ENCODE results near the gene GTF2B.
"Not testable (repeated sequence)": the region's sequence is repeated elsewhere in the genome, so short reads cannot be mapped to it uniquely, and the experiment has no call there.

The GTF2B gene

GRCh38 chr1:88891318-88891950, at the start of gene GTF2B:
GTF2B (minus strand) TSS chr1:88891567; CDS start chr1:88891499, 68 bp downstream.
- peak; percentile 90 for DNase-seq

GRCh38 chr1:88938528-88938927, 47.2 kb upstream of the GTF2B start:
- DNase-seq: not testable (repeated sequence)

GRCh38 chr1:88936760-88937342, 45.5 kb upstream of the GTF2B start:
- no peak for DNase-seq

- DNase-seq: no peak
These were observed 44.8 kb upstream of the GTF2B start for GRCh38 chr1:88936223-88936523.

GRCh38 chr1:88935522-88936222, 44.3 kb upstream of the GTF2B start:
- no peak for DNase-seq

- DNase-seq: not testable (repeated sequence)
These were observed 38.8 kb upstream of the GTF2B start for GRCh38 chr1:88930176-88930575.

GRCh38 chr1:88923224-88923623, 31.9 kb upstream of the GTF2B start:
- no peak for DNase-seq

- no peak for DNase-seq
These were observed 30.8 kb upstream of the GTF2B start for GRCh38 chr1:88922214-88922613.

GRCh38 chr1:88920845-88921244, 29.5 kb upstream of the GTF2B start:
- no peak for DNase-seq

GRCh38 chr1:88917321-88918025, 26.1 kb upstream of the GTF2B start:
- DNase-seq: no peak

GRCh38 chr1:88916883-88917282, 25.5 kb upstream of the GTF2B start:
- no peak for DNase-seq

GRCh38 chr1:88911800-88912199, 20.4 kb upstream of the GTF2B start:
- DNase-seq: not testable (repeated sequence)

GRCh38 chr1:88911161-88911560, 19.8 kb upstream of the GTF2B start:
- no peak for DNase-seq

GRCh38 chr1:88910401-88910800, 19.0 kb upstream of the GTF2B start:
- no peak for DNase-seq

GRCh38 chr1:88900883-88901282, 9.5 kb upstream of the GTF2B start:
- DNase-seq: no peak

- DNase-seq: no peak
These were observed 5.8 kb upstream of the GTF2B start for GRCh38 chr1:88897070-88897730.

- no peak for DNase-seq
These were observed 1.1 kb upstream of the GTF2B start for GRCh38 chr1:88892357-88892877.

GRCh38 chr1:88891951-88892340, 579 bp upstream of the GTF2B start:
- no peak for DNase-seq

- DNase-seq: no peak
These were observed 513 bp downstream of the GTF2B start for GRCh38 chr1:88890791-88891317.

- DNase-seq: no peak
These were observed 1.2 kb downstream of the GTF2B start for GRCh38 chr1:88890131-88890530.

GRCh38 chr1:88888750-88889149, 2.6 kb downstream of the GTF2B start:
- no peak for DNase-seq

- DNase-seq: no peak
These were observed 5.4 kb downstream of the GTF2B start for GRCh38 chr1:88885933-88886332.

GRCh38 chr1:88883156-88883555, 8.2 kb downstream of the GTF2B start:
- DNase-seq: no peak

Measured in activated CD4-positive, alpha-beta T cell treated with anti-CD3 and anti-CD28 coated beads for 1 hour (primary cell).